CD8-positive, alpha-beta memory T cell (primary cell): ENCODE data around the gene NAA38. TPM values are rescaled to one million over a fixed set of nuclear protein-coding genes. Genes with fewer than 3 reads are reported as not detected.

ENCODE experiments used
- polyA plus RNA-seq: library from polyadenylated mRNA; unstranded; fragments of 300-500 nt; fragmentation: Illumina TruSeq; gene quantifications from one replicate; pipeline ENCODE4 v1.2.3, GENCODE V29; 2021
- total RNA-seq, 2 experiments: library from RNA; stranded (reverse); gene quantifications; one replicate each; pipeline ENCODE4 v1.2.3, GENCODE V29; 2021

The NAA38 gene
- total and polyA plus RNA-seq, 3 experiments from 2014 or later: 58.2 to 162 (median 65.0) TPM

Other genes with a start within 250 kb of the NAA38 start
- gene FXR2, start 242.7 kb downstream of the NAA38 start, total RNA-seq: 10 to 100 TPM; 45.7 to 45.9 TPM
- gene FXR2, start 242.7 kb downstream of the NAA38 start, polyA plus RNA-seq: 20.4 TPM
- 10 to 100 TPM; 18.4 to 21.6 TPM for gene SAT2, start 229.7 kb downstream of the NAA38 start, total RNA-seq
- 37.0 TPM for gene SAT2, start 229.7 kb downstream of the NAA38 start, polyA plus RNA-seq
- gene SHBG, start 227.4 kb downstream of the NAA38 start, total RNA-seq: not detected
- not detected for gene SHBG, start 227.4 kb downstream of the NAA38 start, polyA plus RNA-seq
- under 1 TPM; 0.40 to 0.53 TPM for gene ATP1B2, start 206.6 kb downstream of the NAA38 start, total RNA-seq
- not detected for gene ATP1B2, start 206.6 kb downstream of the NAA38 start, polyA plus RNA-seq
- 100 to 1,000 TPM; 150 to 151 TPM for gene TP53, start 170.1 kb downstream of the NAA38 start, total RNA-seq
- gene TP53, start 170.1 kb downstream of the NAA38 start, polyA plus RNA-seq: 33.5 TPM
- 10 to 100 TPM; 29.1 to 31.3 TPM for gene WRAP53, start 169.1 kb downstream of the NAA38 start, total RNA-seq
- gene WRAP53, start 169.1 kb downstream of the NAA38 start, polyA plus RNA-seq: 16.6 TPM
- gene EFNB3, start 152.4 kb downstream of the NAA38 start, total RNA-seq: not detected
- not detected for gene EFNB3, start 152.4 kb downstream of the NAA38 start, polyA plus RNA-seq
- not detected for gene DNAH2, start 139.8 kb downstream of the NAA38 start, total RNA-seq
- not detected for gene DNAH2, start 139.8 kb downstream of the NAA38 start, polyA plus RNA-seq
- 10 to 100 TPM; 84.2 to 89.7 TPM for gene KDM6B, start 23.3 kb downstream of the NAA38 start, total RNA-seq
- gene KDM6B, start 23.3 kb downstream of the NAA38 start, polyA plus RNA-seq: 1.2 TPM
- gene TMEM88, start 2.5 kb downstream of the NAA38 start, total RNA-seq: 1 to 10 TPM; 5.3 to 5.5 TPM
- gene TMEM88, start 2.5 kb downstream of the NAA38 start, polyA plus RNA-seq: not detected
- 10 to 100 TPM; 16.4 to 17.6 TPM for gene CYB5D1, start 444 bp upstream of the NAA38 start, total RNA-seq
- 3.1 TPM for gene CYB5D1, start 444 bp upstream of the NAA38 start, polyA plus RNA-seq
- 100 to 1,000 TPM; 116 to 123 TPM for gene CHD3, start 31.2 kb upstream of the NAA38 start, total RNA-seq
- gene CHD3, start 31.2 kb upstream of the NAA38 start, polyA plus RNA-seq: 20.1 TPM
- 1 to 10 TPM; 4.4 to 4.8 TPM for gene RNF227, start 58.7 kb upstream of the NAA38 start, total RNA-seq
- gene RNF227, start 58.7 kb upstream of the NAA38 start, polyA plus RNA-seq: 3.3 TPM
- gene KCNAB3, start 72.3 kb upstream of the NAA38 start, total RNA-seq: 1 to 10 TPM; 5.6 to 6.7 TPM
- not detected for gene KCNAB3, start 72.3 kb upstream of the NAA38 start, polyA plus RNA-seq
- gene TRAPPC1, start 74.4 kb upstream of the NAA38 start, total RNA-seq: 100 to 1,000 TPM; 158 TPM
- 272 TPM for gene TRAPPC1, start 74.4 kb upstream of the NAA38 start, polyA plus RNA-seq
- gene CNTROB, start 74.6 kb upstream of the NAA38 start, total RNA-seq: 10 to 100 TPM; 44.3 to 46.8 TPM
- 12.0 TPM for gene CNTROB, start 74.6 kb upstream of the NAA38 start, polyA plus RNA-seq
- not detected for gene GUCY2D, start 145.1 kb upstream of the NAA38 start, total RNA-seq
- 0.22 TPM for gene GUCY2D, start 145.1 kb upstream of the NAA38 start, polyA plus RNA-seq
- not detected for gene ALOX15B, start 181.5 kb upstream of the NAA38 start, total RNA-seq
- not detected for gene ALOX15B, start 181.5 kb upstream of the NAA38 start, polyA plus RNA-seq
- gene ALOX12B, start 230.2 kb upstream of the NAA38 start, total RNA-seq: 1 to 10 TPM; 1.3 to 1.9 TPM
- not detected for gene ALOX12B, start 230.2 kb upstream of the NAA38 start, polyA plus RNA-seq